ENCODE results near the gene KIAA0319L. TPM values are rescaled to one million over a fixed set of nuclear protein-coding genes. Genes with fewer than 3 reads are reported as not detected.

Gene KIAA0319L
- total and polyA plus RNA-seq, 3 donors from 2014 or later: 55.6 to 90.1 (median 90.1) TPM

GRCh38 chr1:35530946-35531345 is 26.3 kb downstream of the KIAA0319L start:
- intact Hi-C loops (cut with DNase I; ENCODE audit: low total_unique reads): no loop called here
- no peak for TF ChIP-seq CTCF (IDR thresholded peaks at IDR 0.05)
- no peak for TF ChIP-seq POLR2A (IDR thresholded peaks at IDR 0.05)
- no peaks in the 10 kb centered on the region for H3K4me1 ChIP-seq
- no peak overlapping the region for H3K4me3 ChIP-seq
- H3K27me3 ChIP-seq: no peaks in the 10 kb centered on the region
- no peak overlapping the region for H3K27ac ChIP-seq
- DNase-seq: no peak
- no peaks in the 10 kb centered on the region for H3K36me3 ChIP-seq (ENCODE audit: low read depth, missing control alignments)
- 98 to 100% methylated on average over 2 of the region's 2 CpGs for WGBS, 2 donors
- H3K9me3 ChIP-seq: no peaks in the 10 kb centered on the region

GRCh38 chr1:35530168-35530567 is 27.0 kb downstream of the KIAA0319L start:
- DNase-seq: no peak
- no peak overlapping the region for H3K27ac ChIP-seq
- no peak for TF ChIP-seq POLR2A (IDR thresholded peaks at IDR 0.05)
- no peak overlapping the region for H3K4me3 ChIP-seq
- WGBS, 2 donors: 78% methylated on average over 5 of the region's 5 CpGs
- no peaks in the 10 kb centered on the region for H3K36me3 ChIP-seq (ENCODE audit: low read depth, missing control alignments)
- no peaks in the 10 kb centered on the region for H3K9me3 ChIP-seq
- H3K27me3 ChIP-seq: no peaks in the 10 kb centered on the region
- intact Hi-C loops (cut with DNase I; ENCODE audit: low total_unique reads): no loop called here
- no peaks in the 10 kb centered on the region for H3K4me1 ChIP-seq

GRCh38 chr1:35524106-35524505 is 33.1 kb downstream of the KIAA0319L start:
- TF ChIP-seq CTCF (IDR thresholded peaks at IDR 0.05) (no peak), POLR2A (IDR thresholded peaks at IDR 0.05) (no peak)
- no peaks in the 10 kb centered on the region for H3K4me1 ChIP-seq
- intact Hi-C loops (cut with DNase I; ENCODE audit: low total_unique reads): no loop called here
- DNase-seq: no peak
- no peaks in the 10 kb centered on the region for H3K36me3 ChIP-seq (ENCODE audit: low read depth, missing control alignments)
- no peaks in the 10 kb centered on the region for H3K9me3 ChIP-seq
- 91 to 92% methylated on average over 2 of the region's 2 CpGs for WGBS, 2 donors
- no peak overlapping the region for H3K4me3 ChIP-seq
- no peak overlapping the region for H3K27ac ChIP-seq
- no peaks in the 10 kb centered on the region for H3K27me3 ChIP-seq

- Histone ChIP-seq H3K36me3 (ENCODE audit: low read depth, missing control alignments) (no peaks in the 10 kb centered on the region), H3K9me3 (no peaks in the 10 kb centered on the region), H3K4me1 (no peaks in the 10 kb centered on the region), H3K27me3 (no peaks in the 10 kb centered on the region), H3K4me3 (no peak overlapping the region), H3K27ac (no peak overlapping the region)
- DNase-seq: no peak
- WGBS, 2 donors: 47 to 68% methylated on average over 2 of the region's 2 CpGs
- intact Hi-C loops (cut with DNase I; ENCODE audit: low total_unique reads): no loop called here
- TF ChIP-seq POLR2A (IDR thresholded peaks at IDR 0.05): no peak
- TF ChIP-seq CTCF (IDR thresholded peaks at IDR 0.05): no peak
These were observed 37.8 kb downstream of the KIAA0319L start for GRCh38 chr1:35519432-35519831.

- no peak for TF ChIP-seq CTCF (IDR thresholded peaks at IDR 0.05)
- TF ChIP-seq POLR2A (IDR thresholded peaks at IDR 0.05): no peak
- no peak for DNase-seq
- no peaks in the 10 kb centered on the region for H3K9me3 ChIP-seq
- intact Hi-C loops (cut with DNase I; ENCODE audit: low total_unique reads): no loop called here
- no peaks in the 10 kb centered on the region for H3K4me1 ChIP-seq
- WGBS, 2 donors: 94 to 100% methylated on average over 3 of the region's 3 CpGs
- H3K27ac ChIP-seq: no peak overlapping the region
- H3K36me3 ChIP-seq (ENCODE audit: low read depth, missing control alignments): no peaks in the 10 kb centered on the region
- no peaks in the 10 kb centered on the region for H3K27me3 ChIP-seq
- H3K4me3 ChIP-seq: no peak overlapping the region
These were observed 39.0 kb downstream of the KIAA0319L start for GRCh38 chr1:35518183-35518582.

Data from testis (tissue), 3 donors.